ENCODE data around the gene BHLHE41. TPM values are rescaled to one million over a fixed set of nuclear protein-coding genes. Genes with fewer than 3 reads are reported as not detected.
A peak's percentile ranks its signal among the peaks of the same experiment; 100 is the strongest.

The BHLHE41 gene
- total and polyA plus RNA-seq, 12 donors, result 0.33 to 62.9 (median 18.8) TPM

- Histone ChIP-seq H3K9me3 (replicated peaks in 1 of 3) (no peaks in the 10 kb centered on the region), H3K4me1 (replicated peaks in 1 of 2) (peaks cover 4 to 16% of the 10 kb centered on the region in 2 donors), H3K27ac (peak overlapping the region in 4 of 5 donors; percentile 4 to 97 (median 69)), H3K27me3 (no peaks in the 10 kb centered on the region), H3K4me3 (no peak overlapping the region), H3K36me3 (replicated peaks in 1 of 2) (no peaks in the 10 kb centered on the region)
- TF ChIP-seq CTCF (IDR thresholded peaks at IDR 0.05), result no peak
- peak in 1 of 2 donors; percentile 22 for TF ChIP-seq POLR2A (IDR thresholded peaks at IDR 0.05)
- DNase-seq, result no peak
- WGBS, 4 donors, result 57 to 67% (median 63%) methylated on average over 4 of the region's 4 CpGs
- intact Hi-C loops (cut with DNase I), result loop anchor here in 1 of 2 donors (10.0 kb wide), 1 partner anchor 154 kb away; no protein-coding TSS in a partner anchor
Observed at GRCh38 chr12:26120561-26121274, 4.1 kb downstream of the BHLHE41 start.

DNA sequence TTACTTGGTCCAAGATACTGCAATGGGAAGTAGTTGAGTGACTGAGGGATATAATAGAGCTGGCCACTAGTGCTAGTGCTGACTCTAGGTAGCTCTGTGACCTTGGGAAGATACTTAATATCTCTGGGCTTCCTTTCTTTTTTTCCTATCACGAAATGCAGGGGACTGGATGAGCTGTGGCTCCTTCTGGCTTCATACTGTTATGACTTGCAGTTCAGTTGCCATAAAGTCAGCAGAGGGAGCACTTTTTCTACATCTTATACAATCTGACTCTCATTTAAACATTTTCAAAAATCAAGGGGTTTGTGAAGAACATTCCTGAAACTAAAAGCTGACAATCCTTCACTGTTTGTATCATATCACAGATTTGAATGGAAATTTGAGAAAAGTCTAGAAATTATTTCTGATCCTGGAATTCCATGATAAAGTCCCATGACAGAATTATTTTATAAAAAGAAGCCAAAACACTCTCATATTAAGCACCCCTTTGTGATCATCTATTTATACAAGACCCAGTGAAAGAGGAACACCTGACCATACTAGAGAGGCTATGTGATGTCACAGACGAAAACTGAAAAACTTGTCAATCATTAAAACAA lies 5.3 kb downstream of the BHLHE41 start:
- Histone ChIP-seq H3K36me3 (replicated peaks in 1 of 2) (no peaks in the 10 kb centered on the region), H3K9me3 (replicated peaks in 1 of 3) (no peaks in the 10 kb centered on the region), H3K27me3 (no peaks in the 10 kb centered on the region), H3K27ac (peak overlapping the region in 1 of 5 donors; percentile 94), H3K4me1 (replicated peaks in 1 of 2) (peaks cover 4 to 22% of the 10 kb centered on the region in 2 donors), H3K4me3 (no peak overlapping the region)
- peak in 3 of 7 donors; percentile 35 to 39 (median 39) for DNase-seq
- 14 to 27% (median 22%) methylated on average over 2 of the region's 2 CpGs for WGBS, 4 donors
- TF ChIP-seq POLR2A (IDR thresholded peaks at IDR 0.05), result peak in 1 of 2 donors; percentile 49
- peak; percentile 31 to 72 (median 50) for TF ChIP-seq CTCF (IDR thresholded peaks at IDR 0.05)
- intact Hi-C loops (cut with DNase I), result no loop called here

DNA sequence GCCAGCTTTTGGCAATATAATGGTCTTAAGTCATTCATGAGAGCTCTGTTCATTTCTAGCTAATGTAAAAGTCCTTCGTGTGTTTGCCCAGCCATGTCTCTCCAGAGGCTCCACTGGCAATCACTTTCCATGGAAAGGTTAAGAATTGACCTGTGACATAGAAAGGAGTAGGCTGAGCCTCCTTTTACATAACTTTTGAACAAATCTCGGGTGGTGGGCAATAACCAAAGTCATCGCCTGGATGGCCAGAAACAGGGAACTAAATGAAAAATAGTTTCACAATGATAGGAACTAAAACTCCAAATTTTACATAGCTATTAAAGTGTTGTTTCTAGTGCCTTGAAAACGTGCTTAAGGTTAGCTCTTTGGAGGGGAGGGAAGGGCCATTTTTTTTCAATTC lies 6.5 kb downstream of the BHLHE41 start:
- Histone ChIP-seq H3K27ac (no peak overlapping the region), H3K4me1 (replicated peaks in 1 of 2) (peaks cover 0 to 23% of the 10 kb centered on the region in 2 donors), H3K4me3 (no peak overlapping the region), H3K27me3 (no peaks in the 10 kb centered on the region), H3K9me3 (replicated peaks in 1 of 3) (no peaks in the 10 kb centered on the region), H3K36me3 (replicated peaks in 1 of 2) (no peaks in the 10 kb centered on the region)
- 70 to 78% (median 75%) methylated on average over 4 of the region's 4 CpGs for WGBS, 4 donors
- intact Hi-C loops (cut with DNase I), result no loop called here
- TF ChIP-seq CTCF (IDR thresholded peaks at IDR 0.05) (no peak), POLR2A (IDR thresholded peaks at IDR 0.05) (no peak)
- DNase-seq, result no peak

DNA sequence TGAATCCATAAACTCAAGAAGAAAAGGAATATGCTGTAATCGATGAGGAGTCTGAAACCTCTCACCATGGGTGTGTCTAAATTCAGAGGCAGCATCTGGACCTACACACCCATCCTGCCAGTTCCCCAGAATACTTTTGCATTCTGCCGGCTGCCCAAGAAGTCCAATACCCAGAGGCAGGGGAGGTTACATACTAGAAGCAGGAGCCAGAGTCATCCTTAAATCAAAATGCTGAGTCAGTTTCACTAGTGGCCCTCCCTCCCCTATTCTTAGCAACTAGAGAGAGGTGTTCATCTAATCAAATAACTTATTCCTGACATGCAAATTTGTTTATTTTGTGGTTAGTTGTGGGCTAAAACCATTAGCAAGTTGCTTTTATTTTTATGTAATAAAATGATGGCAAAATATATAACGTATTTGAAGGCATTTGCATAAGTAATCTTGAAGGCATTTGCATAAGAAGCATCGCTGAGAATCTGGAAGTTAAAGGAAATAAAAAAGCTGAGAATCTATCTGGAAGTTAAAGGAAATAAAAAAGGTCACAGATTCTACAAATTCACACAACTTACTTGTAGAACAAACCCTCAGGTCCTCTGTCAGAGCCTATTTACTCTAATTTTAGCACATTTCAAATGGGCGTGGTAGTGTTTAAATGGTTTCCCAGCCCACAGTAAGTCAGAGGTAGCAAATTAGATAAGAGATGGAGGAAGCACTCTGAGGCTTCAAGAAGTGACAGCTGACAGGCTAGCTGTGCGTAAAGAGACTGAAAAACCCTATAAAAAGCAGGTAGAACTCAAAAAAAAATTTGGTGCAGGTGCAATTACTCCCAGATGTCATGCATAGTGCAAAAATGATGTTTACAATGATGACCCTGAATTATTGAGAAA lies 7.8 kb downstream of the BHLHE41 start:
- intact Hi-C loops (cut with DNase I), result no loop called here
- no peaks in the 10 kb centered on the region for H3K27me3 ChIP-seq
- peaks cover 0 to 31% of the 10 kb centered on the region in 2 donors for H3K4me1 ChIP-seq (replicated peaks in 1 of 2)
- H3K4me3 ChIP-seq, result no peak overlapping the region
- WGBS, 4 donors, result 68 to 80% (median 78%) methylated on average over 6 of the region's 6 CpGs
- TF ChIP-seq CTCF (IDR thresholded peaks at IDR 0.05) (no peak), POLR2A (IDR thresholded peaks at IDR 0.05) (no peak)
- H3K27ac ChIP-seq, result no peak overlapping the region
- DNase-seq, result no peak
- no peaks in the 10 kb centered on the region for H3K9me3 ChIP-seq (replicated peaks in 1 of 3)
- no peaks in the 10 kb centered on the region for H3K36me3 ChIP-seq (replicated peaks in 1 of 2)

Data from adrenal gland (tissue), 12 donors.